AG08396 (cell line): Measurements from ENCODE around the gene MMP11.

Experiments
- DNase-seq: peaks from one replicate; pipeline ENCODE4 v3.0.0; 2012; ENCODE audit warnings: low spot score, mixed read lengths

MMP11 gene

DNA sequence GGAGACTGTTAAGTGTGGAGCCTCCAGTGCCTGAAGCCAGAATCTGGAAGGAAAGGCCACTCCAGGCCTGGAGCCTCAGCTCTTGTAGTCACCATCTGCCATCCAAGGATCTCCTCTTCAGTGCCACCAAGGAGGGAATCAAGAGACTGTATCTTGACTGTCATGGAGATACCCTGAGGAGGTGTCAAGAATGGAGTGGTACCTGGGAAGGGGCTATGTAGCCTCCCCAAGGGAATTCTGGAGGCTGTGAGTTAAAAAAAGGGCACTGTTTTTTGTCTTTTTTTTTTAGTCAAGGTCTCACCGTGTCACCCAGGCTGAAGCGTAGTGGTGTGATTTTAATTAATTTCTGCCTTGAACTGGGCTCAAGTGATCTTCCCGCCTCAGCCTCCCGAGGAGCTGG, 13.1 kb upstream of the MMP11 start:
- DNase-seq, result no peak

DNA sequence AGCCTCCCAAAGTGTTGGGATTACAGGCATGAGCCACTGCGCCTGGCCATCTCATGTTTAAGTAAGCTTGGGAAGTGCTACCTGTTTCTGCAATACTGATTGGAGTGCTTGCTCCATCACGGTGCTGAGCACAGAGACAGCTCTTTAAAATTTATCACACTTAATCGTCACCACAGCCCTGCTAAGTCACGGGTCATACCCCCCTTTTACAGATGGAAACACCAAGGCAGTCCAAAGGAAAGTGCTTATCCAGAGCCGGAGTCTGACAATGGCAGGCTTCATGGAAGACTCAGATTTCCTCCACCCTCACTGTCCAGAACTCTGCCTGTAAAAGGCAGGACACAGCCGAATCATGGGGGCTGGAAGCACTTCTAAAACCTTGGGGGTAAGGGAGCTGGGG, 12.6 kb upstream of the MMP11 start:
- no peak for DNase-seq

DNA sequence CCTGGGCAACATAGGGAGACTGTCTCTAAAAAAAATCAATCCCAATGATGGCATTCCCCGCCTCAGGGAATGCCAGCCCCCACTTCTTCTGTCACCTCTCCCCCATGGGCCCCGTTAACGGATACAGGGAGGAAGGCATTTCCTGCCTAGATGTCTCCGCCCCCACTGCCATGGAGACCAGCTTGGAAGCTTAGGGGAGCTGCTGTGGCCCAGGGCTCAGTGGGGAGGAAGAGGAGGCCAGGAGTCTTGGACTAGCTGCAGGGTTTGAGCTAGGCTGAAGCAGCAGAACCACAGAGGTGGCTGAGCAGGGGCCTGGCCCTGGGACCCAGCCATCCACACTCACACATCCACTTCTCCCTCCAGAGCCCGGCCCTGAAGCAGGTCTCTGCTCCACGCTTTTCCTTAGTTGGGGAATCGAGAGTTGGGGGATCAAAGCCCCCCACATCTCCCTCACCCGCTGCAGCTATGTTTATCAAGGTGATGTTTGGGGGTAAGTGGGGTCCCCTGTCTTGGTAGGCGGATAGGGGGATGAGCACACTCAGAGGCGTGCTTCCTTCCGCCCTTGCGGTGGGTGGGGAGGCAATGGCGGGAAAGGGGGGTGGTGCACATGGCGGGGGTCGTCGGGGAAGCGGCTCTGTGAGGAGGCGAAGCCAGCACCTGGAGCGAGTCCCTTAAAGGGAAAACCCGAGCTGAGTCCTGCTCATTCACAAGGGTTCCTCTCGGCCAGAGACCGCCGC, 9.6 kb upstream of the MMP11 start, which contains the start of gene C22orf15:
TSS of gene C22orf15 (plus strand) at position 149 of the 737 bp plus-strand sequence. CDS start at position 466, 317 bp downstream.
- peak; percentile 52 for DNase-seq

DNA sequence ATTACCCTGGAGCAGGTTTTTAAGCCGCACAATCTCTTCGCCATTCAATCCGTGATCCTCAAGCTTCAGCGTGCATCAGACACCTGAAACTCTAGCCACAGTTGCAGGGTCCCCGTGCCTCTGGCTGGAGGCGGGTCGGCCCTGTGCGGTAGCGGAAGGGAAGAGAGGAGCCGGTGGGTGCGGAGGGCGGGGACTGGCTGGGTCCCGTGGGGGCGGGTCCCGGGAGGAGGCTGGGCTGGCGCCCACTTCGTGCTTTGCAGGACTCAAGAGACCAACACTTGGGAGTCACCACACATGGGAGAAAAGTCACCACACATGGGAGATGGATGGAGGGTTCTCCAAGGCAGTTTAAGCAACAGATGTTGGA, 9.1 kb upstream of the MMP11 start:
- DNase-seq, result no peak

DNA sequence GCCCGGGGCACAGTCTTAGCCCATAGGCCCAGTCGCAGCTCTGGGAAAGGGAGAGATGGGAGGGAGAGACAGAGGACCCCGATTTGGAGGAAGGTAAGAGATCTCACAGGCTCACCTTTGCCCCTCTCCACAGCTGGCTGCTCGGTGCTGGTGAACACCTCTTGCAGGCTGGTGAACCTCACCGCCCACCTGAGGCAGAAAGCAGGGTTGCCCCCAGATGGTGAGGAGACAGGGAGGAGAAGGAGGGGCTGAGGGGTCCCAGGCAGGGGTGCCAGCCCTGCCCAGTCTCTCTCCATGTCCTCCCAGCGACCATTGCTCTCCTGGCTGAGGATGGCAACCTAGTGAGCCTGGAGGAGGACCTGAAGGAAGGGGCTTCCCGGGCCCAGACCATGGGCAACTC, 8.7 kb upstream of the MMP11 start:
- no peak for DNase-seq

DNA sequence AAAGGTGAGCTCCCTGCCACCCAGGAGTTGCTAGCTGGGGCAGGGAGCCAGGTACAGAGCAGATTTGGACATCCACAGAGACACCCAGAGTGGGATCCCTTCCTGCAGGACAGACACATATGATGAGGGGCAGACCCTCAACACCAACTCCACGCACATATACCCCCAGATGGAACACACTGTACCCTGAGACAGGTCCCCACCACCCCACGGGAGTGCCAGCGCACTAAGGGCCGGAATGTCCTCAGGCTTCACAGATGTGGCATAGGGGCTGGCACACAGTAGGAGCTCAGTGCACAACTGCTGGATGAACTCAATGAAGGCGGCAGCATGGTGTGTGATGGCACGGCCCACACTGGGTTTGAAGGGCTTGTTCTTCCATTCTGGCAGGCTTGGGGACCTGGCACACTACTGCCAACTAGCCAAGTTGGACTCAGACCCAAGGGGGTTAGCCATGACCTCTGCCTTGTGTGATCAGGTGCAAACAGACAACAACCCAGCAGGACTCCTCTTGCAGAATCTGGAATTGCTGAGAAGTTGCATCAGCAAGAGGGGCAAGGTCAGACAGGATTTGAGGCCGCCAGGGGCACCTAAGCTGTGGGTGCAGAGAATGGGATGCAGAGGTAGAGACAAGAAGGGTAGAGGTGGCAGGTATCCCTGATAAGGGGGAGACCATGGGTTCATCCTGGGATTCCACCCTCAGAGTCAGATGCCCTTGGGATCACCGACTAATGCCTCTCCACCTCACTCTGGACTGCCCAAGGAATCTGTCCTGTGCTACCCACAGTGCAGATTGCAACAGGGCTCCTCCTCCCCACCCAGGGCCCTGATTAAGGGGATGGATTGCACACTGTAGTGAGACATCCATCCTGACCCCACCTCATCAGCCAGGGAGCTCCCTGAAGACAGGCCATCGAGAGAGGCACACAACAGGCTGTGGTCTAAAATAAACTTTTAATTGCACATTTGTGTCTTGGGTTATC, 7.5 kb upstream of the MMP11 start:
- DNase-seq, result no peak

DNA sequence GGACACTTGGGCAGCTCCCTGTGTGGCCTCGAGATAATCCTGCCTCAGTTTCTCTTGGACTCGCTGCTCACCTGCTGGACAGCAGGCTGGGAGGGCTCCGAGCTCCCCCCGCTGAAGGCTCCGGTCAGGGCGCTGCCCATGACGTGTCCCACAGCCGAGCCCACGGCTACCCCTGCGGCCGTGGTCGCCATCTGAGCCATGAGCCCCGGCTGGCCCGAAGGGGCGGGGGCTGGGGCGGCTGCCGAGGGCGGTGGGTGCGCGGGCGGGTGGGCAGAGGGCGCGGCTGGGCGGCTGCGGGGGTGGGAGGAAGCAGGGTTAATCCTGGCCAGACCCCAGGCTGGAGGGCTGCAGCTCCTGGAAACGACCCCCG, 5.4 kb upstream of the MMP11 start:
- no peak for DNase-seq

DNA sequence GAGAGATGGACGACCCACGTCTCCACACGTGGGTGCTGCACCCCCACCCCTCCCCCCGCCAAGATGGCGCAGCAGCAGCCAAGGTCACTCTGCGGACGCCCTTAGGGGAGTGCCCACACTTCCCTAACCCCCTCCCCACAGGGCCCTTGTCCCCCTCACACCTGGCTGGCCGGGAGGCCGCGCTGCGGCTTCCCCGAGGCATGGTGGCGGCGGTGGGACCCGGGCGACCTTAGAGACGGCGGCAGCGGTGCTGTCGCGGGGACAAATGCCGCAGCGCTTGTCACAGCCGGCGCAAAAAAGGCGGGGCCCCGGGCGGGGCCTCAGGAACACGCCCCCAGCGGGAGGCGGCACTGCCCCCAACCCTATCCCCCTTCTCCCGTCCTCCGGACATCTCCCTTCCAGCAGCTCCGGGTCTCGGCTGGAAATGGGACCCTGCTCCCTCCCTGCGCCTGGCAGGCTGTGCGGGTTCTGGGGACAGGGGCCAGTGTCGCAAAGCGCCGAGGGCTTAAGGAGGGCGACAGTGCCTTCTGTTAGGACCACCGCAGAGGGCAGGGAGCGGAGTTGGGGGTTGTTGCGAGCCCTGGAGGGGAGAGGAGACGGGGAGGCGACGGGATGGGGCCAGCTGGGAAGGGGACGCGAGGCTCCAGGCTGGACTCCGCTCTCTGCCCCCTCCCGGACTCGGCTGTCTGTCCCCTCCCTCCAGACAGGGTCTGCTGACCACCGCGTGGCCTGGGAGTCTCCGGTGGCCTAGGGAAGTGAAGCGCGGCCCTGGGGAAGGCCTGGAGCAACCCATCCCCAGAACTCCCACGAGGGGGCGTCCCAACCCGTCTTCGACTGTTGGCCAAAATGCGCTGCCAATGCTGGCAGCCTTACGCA, 4.7 kb upstream of the MMP11 start, which contains the start of gene CHCHD10:
TSS of gene CHCHD10 (minus strand) at position 300 of the 876 bp plus-strand sequence. CDS start at position 202, 98 bp downstream.
- DNase-seq, result peak; percentile 91

DNA sequence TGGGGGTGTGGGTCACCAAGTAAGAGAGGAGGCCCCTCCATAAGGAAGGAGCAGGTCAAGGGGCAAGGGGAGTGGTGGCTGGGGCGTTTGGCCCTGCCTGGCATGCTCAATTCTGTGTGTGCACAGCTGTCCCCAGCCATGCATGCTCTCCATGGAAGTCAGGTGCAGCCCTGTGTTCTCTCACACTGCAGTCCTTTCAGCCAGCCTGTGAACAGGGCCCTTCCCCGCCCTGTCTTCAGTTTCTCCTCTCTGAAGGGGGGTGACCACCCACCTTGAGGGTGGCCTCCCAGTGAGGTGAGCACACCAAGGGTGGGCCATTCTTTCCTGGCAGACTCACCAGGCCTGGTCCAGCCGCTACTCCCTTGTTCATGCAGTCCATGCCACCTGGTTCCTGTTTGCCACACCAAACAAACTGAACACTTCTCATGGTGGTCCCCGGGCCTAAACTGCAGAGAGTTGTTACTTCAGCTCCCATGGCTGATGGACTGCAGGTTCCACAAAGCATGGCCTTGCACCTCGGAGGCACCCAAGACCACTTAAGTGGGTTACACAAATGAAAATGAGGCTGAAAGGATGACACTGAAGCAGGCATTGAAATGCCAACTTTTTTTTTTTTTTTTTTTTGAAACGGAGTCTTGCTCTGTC, 3.2 kb upstream of the MMP11 start:
- DNase-seq, result no peak

DNA sequence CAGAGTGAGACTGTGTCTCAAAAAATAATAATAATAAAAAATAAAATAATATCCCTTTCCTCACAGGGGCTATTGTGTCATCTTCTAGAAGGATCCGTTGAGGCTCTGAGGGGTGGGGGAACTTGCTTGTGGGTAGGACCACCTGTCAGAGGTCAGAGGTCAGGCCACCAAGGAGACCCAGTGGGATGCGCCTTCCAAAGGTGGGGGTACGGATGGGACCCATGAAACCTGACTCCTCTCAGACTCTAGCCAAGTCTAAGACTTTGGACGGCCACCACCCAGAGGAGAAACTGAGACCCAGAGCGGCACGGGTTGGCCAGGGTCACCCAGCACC, 367 bp upstream of the MMP11 start:
- no peak for DNase-seq

DNA sequence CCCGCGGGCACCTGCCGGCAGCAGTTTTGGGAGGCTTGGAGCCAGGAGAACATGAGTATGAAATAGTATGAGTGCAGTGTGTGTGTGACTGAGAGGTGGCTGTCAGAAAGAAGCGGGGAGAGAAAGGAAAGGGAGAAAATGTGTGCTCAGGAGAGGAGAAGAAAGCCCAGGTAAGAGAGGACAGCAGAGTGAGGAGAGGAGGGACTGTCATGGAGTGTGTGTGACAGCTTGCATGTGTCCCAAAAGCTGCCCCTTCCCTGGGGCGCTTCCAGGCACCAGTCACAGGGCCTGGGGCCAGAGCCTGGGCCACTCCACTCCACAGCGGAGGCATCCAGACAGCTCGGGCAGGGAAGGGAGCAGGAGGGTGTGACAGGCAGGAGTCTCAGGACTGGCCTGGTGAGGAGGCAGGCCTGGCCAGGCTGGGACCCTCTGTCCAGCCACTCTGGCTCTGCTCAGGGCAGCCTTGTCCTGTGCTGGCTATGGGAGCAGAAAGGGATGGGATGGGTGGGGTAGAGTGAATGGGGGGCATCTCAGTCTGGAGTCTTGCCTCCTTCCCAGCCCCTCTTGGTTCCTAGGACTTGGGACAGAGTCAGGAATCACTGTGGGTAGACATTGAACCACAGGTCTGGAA, 949 bp downstream of the MMP11 start:
- no peak for DNase-seq

DNA sequence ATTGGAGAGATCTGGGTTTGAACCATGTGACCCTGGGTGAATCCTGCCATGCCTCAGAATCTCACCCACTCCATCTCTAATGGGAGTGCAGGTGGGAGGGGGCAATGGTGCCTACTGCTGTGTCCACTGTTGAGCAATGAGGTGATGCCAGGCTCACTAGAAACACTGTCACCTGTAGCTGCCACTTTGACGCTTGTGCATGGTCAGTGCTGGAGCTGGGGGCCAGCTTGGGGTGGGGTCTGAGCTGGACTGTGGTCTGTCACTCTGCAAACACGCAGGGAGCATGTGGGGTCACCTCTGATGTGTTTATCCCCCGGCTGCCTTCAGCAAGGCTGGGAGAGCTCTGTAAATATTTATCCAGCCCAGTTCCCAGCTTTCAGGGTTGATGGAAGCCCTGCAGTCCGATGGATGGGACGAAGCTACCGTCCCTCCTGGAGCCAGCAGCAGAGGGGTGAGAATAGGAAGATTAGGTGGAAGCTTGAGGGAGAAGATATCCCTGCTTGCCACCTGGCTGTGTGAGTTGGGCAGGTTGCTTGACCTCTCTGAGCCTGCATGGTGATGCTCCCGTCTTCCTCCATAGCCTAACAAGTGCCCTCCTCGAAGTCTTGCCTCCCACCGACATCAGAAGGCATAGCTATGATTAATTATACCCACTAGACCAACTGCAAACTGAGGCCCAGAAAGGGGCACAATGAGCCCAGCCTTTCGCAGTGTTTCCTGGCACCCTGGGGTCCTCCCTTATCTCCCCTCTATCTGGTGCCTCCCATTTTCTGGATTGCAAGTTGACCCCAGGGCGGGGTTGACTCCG, 1.7 kb downstream of the MMP11 start:
- DNase-seq, result no peak

DNA sequence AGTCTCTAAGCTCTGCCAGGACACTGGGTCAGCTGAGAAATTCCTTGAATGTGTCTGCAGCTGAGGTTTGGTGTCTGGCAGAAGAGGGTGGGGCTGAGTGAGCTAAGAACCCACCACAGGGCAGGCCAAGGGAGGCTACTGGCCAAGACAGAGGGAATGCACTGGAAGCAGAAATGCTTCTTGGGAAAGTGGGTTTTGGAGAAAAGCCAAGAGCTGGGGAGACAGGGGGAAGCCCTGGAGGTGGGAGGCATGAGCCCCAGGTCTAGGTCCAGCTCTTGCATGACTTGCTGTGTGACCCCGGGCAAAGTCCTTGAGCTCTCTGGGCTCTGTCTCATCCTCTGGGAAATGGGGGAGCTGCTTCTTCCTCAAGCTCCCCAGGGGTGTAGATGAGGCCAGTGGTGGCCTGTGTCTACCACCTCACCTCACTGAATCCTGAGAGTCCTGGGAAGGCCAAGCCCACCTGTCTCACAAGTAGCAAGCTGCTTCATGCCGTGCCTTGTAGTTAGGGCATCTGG, 2.3 kb downstream of the MMP11 start:
- peak; percentile 73 for DNase-seq

DNA sequence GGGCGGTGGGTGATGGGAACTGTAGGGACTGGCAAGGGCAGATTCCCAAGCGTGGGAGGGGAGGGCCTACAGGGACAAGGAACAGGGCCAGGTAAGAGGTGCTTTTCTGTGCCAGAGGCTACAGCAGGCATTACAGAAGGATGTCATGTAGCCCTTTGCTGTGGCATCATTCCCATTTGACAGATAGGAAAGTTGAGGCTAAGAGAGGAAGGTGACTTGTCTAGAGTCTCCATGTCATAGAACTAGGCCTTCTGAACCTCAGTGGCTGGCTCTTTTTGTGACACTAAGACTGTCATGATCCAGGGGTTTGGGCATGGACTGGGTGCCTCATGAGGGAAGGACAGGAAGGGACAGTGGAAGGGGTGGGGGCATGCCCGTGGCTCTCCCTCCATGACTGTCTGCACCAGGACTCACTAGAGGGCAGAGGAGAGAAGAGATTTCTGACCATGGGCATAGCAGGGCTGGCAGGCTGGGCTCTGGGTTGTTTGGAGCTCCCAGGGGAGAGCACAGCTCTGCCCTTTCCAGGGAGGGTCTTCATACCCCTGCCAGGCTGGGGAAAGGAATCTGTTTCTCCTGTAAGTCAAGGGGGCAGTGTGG, 3.2 kb downstream of the MMP11 start:
- DNase-seq, result no peak

DNA sequence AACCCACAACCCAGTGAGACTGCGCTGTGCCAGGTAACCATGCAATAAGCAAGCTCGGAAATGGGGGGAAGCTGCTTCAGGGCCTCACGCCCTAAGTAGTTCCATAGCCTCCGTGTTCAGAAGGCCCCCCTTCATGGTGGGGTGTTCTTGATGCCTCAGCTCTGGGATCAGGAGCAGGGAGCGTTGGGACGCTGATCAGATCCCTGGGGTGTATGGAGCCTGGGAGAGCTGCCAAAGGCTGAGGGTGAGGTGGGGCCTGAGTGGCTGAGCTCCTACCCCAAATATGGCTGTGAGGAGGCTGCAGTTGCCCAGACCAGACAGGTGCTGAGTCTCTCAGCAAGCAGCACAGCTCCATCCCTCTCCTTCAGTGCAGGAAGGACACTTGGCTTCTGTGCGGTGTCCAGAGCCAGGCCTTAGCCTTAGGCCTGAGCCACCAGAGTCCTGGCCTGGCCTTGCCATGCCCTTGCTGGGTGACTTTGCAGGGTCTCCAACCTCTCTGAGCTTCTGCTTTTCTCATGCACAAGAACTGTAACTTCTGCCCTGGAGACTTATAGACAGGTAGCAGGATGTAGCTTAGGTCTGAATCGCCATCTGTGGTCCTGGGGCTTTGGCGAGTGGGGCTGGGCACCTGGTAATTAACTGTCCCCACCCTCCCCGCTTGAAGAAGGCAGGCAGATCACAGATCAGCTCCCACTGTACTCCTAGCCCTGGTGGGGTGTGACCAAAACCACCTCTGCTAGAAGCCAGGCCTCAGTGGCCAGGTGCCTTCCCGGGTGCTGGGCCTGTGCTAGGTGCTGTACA, 5.3 kb downstream of the MMP11 start:
- DNase-seq, result no peak

DNA sequence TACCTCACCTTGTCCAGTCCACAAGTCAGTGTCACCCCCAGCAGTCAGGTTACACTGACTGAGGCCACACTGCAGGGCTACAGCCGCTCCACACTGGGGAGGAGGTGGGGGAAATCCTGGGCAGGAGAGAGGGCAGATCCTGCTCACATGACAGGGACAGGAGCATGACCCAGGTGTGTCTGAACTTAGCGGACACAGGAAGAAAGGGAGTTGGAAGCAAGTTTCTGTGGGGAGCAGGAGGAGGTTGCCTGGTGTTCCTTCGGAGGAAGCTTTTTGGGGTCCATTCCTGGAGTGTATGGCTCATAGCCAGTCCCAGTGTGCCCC, 5.9 kb downstream of the MMP11 start:
- no peak for DNase-seq

DNA sequence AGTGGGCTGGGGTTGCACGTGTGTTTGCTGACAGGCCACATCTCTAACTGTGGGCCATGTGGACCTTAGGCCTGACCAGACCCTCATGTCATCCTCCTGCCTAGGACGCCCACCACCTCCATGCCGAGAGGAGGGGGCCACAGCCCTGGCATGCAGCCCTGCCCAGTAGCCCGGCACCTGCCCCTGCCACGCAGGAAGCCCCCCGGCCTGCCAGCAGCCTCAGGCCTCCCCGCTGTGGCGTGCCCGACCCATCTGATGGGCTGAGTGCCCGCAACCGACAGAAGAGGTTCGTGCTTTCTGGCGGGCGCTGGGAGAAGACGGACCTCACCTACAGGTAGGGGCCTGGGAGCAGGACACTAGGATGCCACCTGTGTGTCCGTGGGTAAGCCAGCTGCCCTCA, 6.4 kb downstream of the MMP11 start:
- DNase-seq, result no peak

DNA sequence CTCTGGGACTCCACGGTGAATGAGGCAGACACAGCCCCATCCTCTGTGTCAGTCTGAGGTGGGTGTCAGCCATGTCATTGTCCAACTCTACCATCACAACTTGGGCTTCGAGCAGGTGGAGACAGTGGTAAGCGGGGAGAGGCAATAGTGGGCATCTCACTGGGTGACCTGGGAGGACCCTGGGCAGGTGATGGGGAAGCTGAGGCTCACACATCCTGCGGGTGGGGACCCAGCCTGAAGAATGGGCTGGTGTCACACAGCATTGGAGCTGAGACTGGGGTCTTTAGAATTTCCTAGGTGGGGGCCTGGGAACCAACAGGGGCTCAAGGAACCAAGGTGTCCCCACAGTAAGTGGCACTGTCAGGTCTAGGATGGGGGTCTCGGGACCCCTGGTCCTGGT, 7.1 kb downstream of the MMP11 start:
- DNase-seq, result no peak

DNA sequence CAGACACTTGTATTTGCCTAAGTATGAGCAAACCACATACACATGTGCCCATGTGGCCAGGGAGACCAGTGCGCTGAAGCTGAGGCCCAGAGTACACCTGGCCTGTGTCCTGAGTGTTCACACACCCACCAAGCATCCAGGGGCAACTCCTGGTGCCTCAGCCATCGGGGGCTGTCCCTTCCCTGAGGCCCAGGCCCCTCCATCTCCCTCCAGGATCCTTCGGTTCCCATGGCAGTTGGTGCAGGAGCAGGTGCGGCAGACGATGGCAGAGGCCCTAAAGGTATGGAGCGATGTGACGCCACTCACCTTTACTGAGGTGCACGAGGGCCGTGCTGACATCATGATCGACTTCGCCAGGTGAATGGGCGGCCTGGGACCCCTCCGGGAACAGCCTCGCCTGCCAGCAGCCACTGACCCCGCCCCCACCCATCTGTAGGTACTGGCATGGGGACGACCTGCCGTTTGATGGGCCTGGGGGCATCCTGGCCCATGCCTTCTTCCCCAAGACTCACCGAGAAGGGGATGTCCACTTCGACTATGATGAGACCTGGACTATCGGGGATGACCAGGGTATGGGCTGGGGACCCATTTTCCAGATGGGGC, 7.6 kb downstream of the MMP11 start:
- DNase-seq, result no peak
